Kidney (tissue), 14 donors: ENCODE data around the gene TADA2B. TPM values are rescaled to one million over a fixed set of nuclear protein-coding genes. Genes with fewer than 3 reads are reported as not detected.
A peak's percentile ranks its signal among the peaks of the same experiment; 100 is the strongest.

ENCODE experiments used
- DNase-seq, 5 donors: peaks; one replicate each; pipeline ENCODE4 v3.0.0-alpha.2; 2013 to 2020
- FAIRE-seq: peaks from 2 replicates; lab custom pipeline; 2012; peaks lifted over from hg19 to GRCh38; lab: Jason Lieb, UNC
- H3K27ac ChIP-seq, 2 donors: one replicate each; pipeline ENCODE4 v1.7.0; 2013; ENCODE audit warnings: low read depth in 2 of 2, low read length in 2 of 2, inconsistent platforms in 1 of 2
- H3K27me3 ChIP-seq: one replicate; pipeline ENCODE4 v1.7.1; 2013; ENCODE audit warnings: low read length, inconsistent platforms; ENCODE audit not compliant: control insufficient read depth, insufficient read depth
- H3K36me3 ChIP-seq, 3 donors: one replicate each; pipeline versions ENCODE4 v1.7.0 to v1.7.1; 2013; ENCODE audit warnings: low read length in 3 of 3, control low read depth in 1 of 3, inconsistent platforms in 1 of 3; ENCODE audit not compliant: insufficient read depth in 3 of 3, control insufficient read depth in 2 of 3
- H3K4me1 ChIP-seq, 3 donors: one replicate each; pipeline versions ENCODE4 v1.7.0 to v1.7.1; 2013; ENCODE audit warnings: low read length in 3 of 3, inconsistent platforms in 1 of 3, low read depth in 1 of 3; ENCODE audit not compliant: control insufficient read depth in 2 of 3, insufficient read depth in 2 of 3
- H3K4me3 ChIP-seq, 3 donors: one replicate each; pipeline versions ENCODE4 v1.7.0 to v1.8.1; 2013; ENCODE audit warnings: low read length in 3 of 3, control low read depth in 1 of 3, inconsistent platforms in 1 of 3
- H3K9ac ChIP-seq, 3 donors: one replicate each; pipeline versions ENCODE4 v1.7.0 to v1.7.1; 2013; ENCODE audit warnings: low read length in 3 of 3, control low read depth in 1 of 3, inconsistent platforms in 1 of 3
- H3K9me3 ChIP-seq, 3 donors: one replicate each; pipeline versions ENCODE4 v1.7.0 to v1.7.1; 2013; ENCODE audit warnings: low read length in 3 of 3, control low read depth in 1 of 3, inconsistent platforms in 1 of 3; ENCODE audit not compliant: control insufficient read depth in 2 of 3, insufficient read depth in 1 of 3
- CTCF ChIP-seq: IDR thresholded peaks from 3 replicates; pipeline ENCODE4 v1.5.1; 2012; ENCODE audit warnings: mild to moderate bottlenecking, moderate library complexity, borderline replicate concordance; ENCODE audit not compliant: insufficient read depth; ENCODE audit errors: extremely low read depth
- intact Hi-C: fragments of 100-400 bp; cut with DNase I; formaldehyde crosslinking; loops from one replicate; pipeline ENCODE4 v1.11.1; 2022
- polyA plus RNA-seq: library from polyadenylated mRNA; stranded (reverse); fragments of 350-450 nt; fragmentation: Illumina TruSeq; extraction: RNeasy Lipid Tissue Mini Kit (QIAGEN cat#74804); gene quantifications from one replicate; pipeline ENCODE4 v1.2.3, GENCODE V29; 2014; ENCODE audit warnings: low read depth, low replicate concordance; ENCODE audit not compliant: insufficient read depth
- total RNA-seq: library from RNA; stranded (reverse); fragmentation: NEBNext Ultra II Directional; extraction: Animal tissue kit (Norgen Biotek cat#: 25700); gene quantifications from one replicate; pipeline ENCODE4 v1.2.1, GENCODE V29; 2021
- donor health status: control.
- donor health status: control.
- donor health status: control.
- donor health status: control.
- donor health status: control.
- donor health status: DM: yes; HTN: yes; CAD: no.
- donor health status: Normal renal cell carcinoma (clear cell type).

TADA2B gene
- total and polyA plus RNA-seq, 2 donors from 2014 or later, result 14.2 to 30.5 TPM

- no peak for DNase-seq
- Histone ChIP-seq H3K27ac (no peak overlapping the region), H3K36me3 (peaks cover 11 to 47% (median 20%) of the 10 kb centered on the region in 3 donors), H3K4me1 (peaks cover 0 to 7% (median 4%) of the 10 kb centered on the region in 3 donors), H3K9me3 (no peaks in the 10 kb centered on the region), H3K27me3 (no peaks in the 10 kb centered on the region), H3K9ac (no peak overlapping the region), H3K4me3 (no peak overlapping the region)
- no peak for FAIRE-seq
- intact Hi-C loops, result no loop called here
- no peak for TF ChIP-seq CTCF
Measured at GRCh38 chr4:7026107-7026506, 17.1 kb upstream of the TADA2B start.

DNA sequence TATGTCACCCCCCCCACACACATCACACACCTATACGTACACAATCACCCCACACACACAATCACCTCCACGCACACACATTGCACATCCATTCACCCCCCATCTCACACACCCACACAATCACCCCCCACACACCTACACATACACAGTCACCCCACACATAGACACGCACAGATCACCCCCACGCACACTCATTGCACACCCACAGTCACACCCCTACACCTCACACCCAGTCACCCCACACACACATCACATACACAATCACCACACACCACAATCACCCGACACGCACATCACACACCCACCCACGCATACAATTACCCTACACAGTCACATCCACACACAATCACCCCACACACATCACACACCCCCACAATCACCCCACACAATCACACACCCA, 15.9 kb upstream of the TADA2B start:
- FAIRE-seq, result no peak
- no peak for TF ChIP-seq CTCF
- no peak overlapping the region for H3K4me3 ChIP-seq
- H3K27ac ChIP-seq, result no peak overlapping the region
- peak in 1 of 5 donors; percentile 10 for DNase-seq
- H3K9me3 ChIP-seq, result no peaks in the 10 kb centered on the region
- no peaks in the 10 kb centered on the region for H3K27me3 ChIP-seq
- peaks cover 11 to 51% (median 23%) of the 10 kb centered on the region in 3 donors for H3K36me3 ChIP-seq
- H3K4me1 ChIP-seq, result peaks cover 0 to 9% (median 6%) of the 10 kb centered on the region in 3 donors
- no peak overlapping the region for H3K9ac ChIP-seq
- intact Hi-C loops, result no loop called here

DNA sequence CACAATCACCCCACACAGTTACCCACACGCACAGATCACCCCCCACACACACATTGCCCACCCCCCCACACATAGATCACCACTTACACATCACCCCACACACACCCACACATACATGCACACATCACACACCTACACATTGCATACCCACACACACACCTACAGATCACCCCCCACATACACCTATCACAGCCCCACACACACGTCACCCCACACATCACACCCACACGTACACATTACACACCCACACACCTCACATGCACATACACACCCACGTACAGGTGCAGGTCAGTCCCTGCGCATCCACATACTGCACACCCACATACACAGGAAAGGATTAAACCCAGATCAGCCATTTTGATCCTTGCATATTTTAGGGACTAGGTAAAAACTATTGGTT, 15.3 kb upstream of the TADA2B start:
- no peak for FAIRE-seq
- Histone ChIP-seq H3K4me1 (peaks cover 0 to 10% (median 6%) of the 10 kb centered on the region in 3 donors), H3K27me3 (no peaks in the 10 kb centered on the region), H3K9ac (no peak overlapping the region), H3K4me3 (no peak overlapping the region), H3K36me3 (peaks cover 11 to 51% (median 26%) of the 10 kb centered on the region in 3 donors), H3K9me3 (no peaks in the 10 kb centered on the region), H3K27ac (no peak overlapping the region)
- TF ChIP-seq CTCF, result no peak
- peak in 1 of 5 donors; percentile 1 for DNase-seq
- intact Hi-C loops, result no loop called here

GRCh38 chr4:7029212-7029611, 14.0 kb upstream of the TADA2B start:
- Histone ChIP-seq H3K27me3 (no peaks in the 10 kb centered on the region), H3K36me3 (peaks cover 11 to 41% (median 21%) of the 10 kb centered on the region in 3 donors), H3K9me3 (no peaks in the 10 kb centered on the region), H3K27ac (peak overlapping the region; percentile 57 to 59), H3K4me1 (peaks cover 0 to 13% (median 6%) of the 10 kb centered on the region in 3 donors), H3K9ac (no peak overlapping the region), H3K4me3 (no peak overlapping the region)
- DNase-seq (peak in 1 of 5 donors; percentile 43), FAIRE-seq (no peak)
- intact Hi-C loops, result no loop called here
- TF ChIP-seq CTCF, result no peak
